H1 (cell line): ENCODE data around the gene COPZ1. TPM values are rescaled to one million over a fixed set of nuclear protein-coding genes. Genes with fewer than 3 reads are reported as not detected.

Experiments
- CTCF ChIA-PET: fragments of 300-600 bp; sonication (Branson Sonifier 250); formaldehyde crosslinking; loops from one replicate; lab custom pipeline; 2021; ENCODE audit not compliant: partially characterized antibody; lab: Charles Lee
- POLR2A ChIA-PET: fragments of 300-600 bp; sonication (Branson Sonifier 250); formaldehyde crosslinking; loops from one replicate; lab custom pipeline; 2021; ENCODE audit warnings: inconsistent platforms; ENCODE audit not compliant: partially characterized antibody; lab: Charles Lee
- DNase-seq, 2 experiments: peaks; one replicate each; pipeline versions ENCODE4 v3.0.0 to v3.0.0-alpha.2; 2010 to 2022; ENCODE audit warnings: low spot score in 2 of 2, low read depth in 1 of 2, mixed read lengths in 1 of 2
- FAIRE-seq: peaks from 2 replicates; lab custom pipeline; 2011; peaks lifted over from hg19 to GRCh38; lab: Jason Lieb, UNC
- H2AFZ ChIP-seq: 2 replicates; pipeline ENCODE4 v1.8.1; 2012; ENCODE audit warnings: low read length, inconsistent platforms
- H2AK5ac ChIP-seq: 2 replicates; pipeline ENCODE4 v1.6.1; 2013; ENCODE audit warnings: low read depth, low read length
- H2BK120ac ChIP-seq: replicated peaks from 2 replicates; pipeline ENCODE3; 2013; ENCODE audit warnings: low read depth, low read length, inconsistent platforms
- H2BK12ac ChIP-seq: 2 replicates; pipeline ENCODE4 v1.6.1; 2013; ENCODE audit warnings: low read depth, low read length
- H2BK15ac ChIP-seq: 2 replicates; pipeline ENCODE4 v1.6.1; 2013; ENCODE audit warnings: low read length
- H2BK20ac ChIP-seq: 2 replicates; pipeline ENCODE4 v1.6.1; 2013; ENCODE audit warnings: low read length
- H2BK5ac ChIP-seq: 2 replicates; pipeline ENCODE4 v1.6.1; 2013; ENCODE audit warnings: low read depth, low read length
- H3K14ac ChIP-seq: 2 replicates; pipeline ENCODE4 v1.6.1; 2013; ENCODE audit warnings: inconsistent platforms; ENCODE audit not compliant: insufficient read length
- H3K18ac ChIP-seq: 2 replicates; pipeline ENCODE4 v1.6.1; 2013; ENCODE audit warnings: low read length; ENCODE audit errors: extremely low read depth
- H3K23ac ChIP-seq: 2 replicates; pipeline ENCODE4 v1.6.1; 2013; ENCODE audit warnings: inconsistent platforms; ENCODE audit not compliant: insufficient read length
- H3K23me2 ChIP-seq: 2 replicates; pipeline ENCODE4 v1.6.1; 2013; ENCODE audit warnings: low read depth, low read length
- H3K27ac ChIP-seq: 2 replicates; pipeline ENCODE4 v1.6.1; 2011; ENCODE audit warnings: low read depth, low read length, inconsistent platforms
- H3K27me3 ChIP-seq, 4 experiments: replicated peaks in 1 of 4; 1 replicate in 1 of 4; 2 replicates in 3 of 4; pipeline versions ENCODE4 v1.6.1 to v1.8.1; 2011 to 2013; ENCODE audit warnings: low read length in 3 of 4, mild to moderate bottlenecking in 3 of 4, inconsistent platforms in 2 of 4, mixed read lengths in 2 of 4, moderate library complexity in 1 of 4; ENCODE audit not compliant: control insufficient read depth in 3 of 4, insufficient read depth in 3 of 4; ENCODE audit errors: extremely low read depth in 1 of 4
- H3K36me3 ChIP-seq, 4 experiments: 2 replicates each; pipeline versions ENCODE4 v1.6.1 to v1.8.1; 2011 to 2013; ENCODE audit warnings: mild to moderate bottlenecking in 4 of 4, low read length in 3 of 4, moderate library complexity in 2 of 4, control low read depth in 1 of 4, inconsistent platforms in 1 of 4; ENCODE audit not compliant: insufficient read depth in 4 of 4, control insufficient read depth in 2 of 4
- H3K4ac ChIP-seq: replicated peaks from 2 replicates; pipeline ENCODE3; 2013; ENCODE audit warnings: low read length, low read depth, mixed read lengths, inconsistent platforms; ENCODE audit not compliant: insufficient read length
- H3K4me1 ChIP-seq, 4 experiments: replicated peaks in 1 of 4; 1 replicate in 1 of 4; 2 replicates in 3 of 4; pipeline versions ENCODE4 v1.6.1 to v1.8.1; 2011 to 2013; ENCODE audit warnings: low read length in 3 of 4, inconsistent platforms in 2 of 4, mixed read lengths in 1 of 4; ENCODE audit not compliant: insufficient read depth in 4 of 4, control insufficient read depth in 3 of 4
- H3K4me2 ChIP-seq, 2 experiments: 2 replicates each; pipeline versions ENCODE4 v1.6.1 to v1.8.1; 2011 to 2013; ENCODE audit warnings: low read depth in 2 of 2, low read length in 2 of 2, control low read depth in 1 of 2, inconsistent platforms in 1 of 2, mild to moderate bottlenecking in 1 of 2; ENCODE audit not compliant: insufficient read depth in 1 of 2
- H3K4me3 ChIP-seq, 4 experiments: fragments of 200-600, 300-600 bp in 1 of 4; sonication (generic), shearing (Covaris generic), sonication (Bioruptor Twin) in 1 of 4; 2 replicates each; pipeline versions ENCODE4 v1.5.1 to v1.8.1; 2011 to 2016; ENCODE audit warnings: low read length in 4 of 4, low read depth in 3 of 4, control low read depth in 2 of 4, inconsistent platforms in 2 of 4, mild to moderate bottlenecking in 2 of 4, mixed read lengths in 1 of 4, moderate library complexity in 1 of 4; ENCODE audit not compliant: insufficient read depth in 2 of 4; ENCODE audit errors: extremely low read depth in 1 of 4
- H3K56ac ChIP-seq: replicated peaks from 2 replicates; pipeline ENCODE3; 2013; ENCODE audit warnings: low read depth, mild to moderate bottlenecking, mixed read lengths, low read length, inconsistent platforms; ENCODE audit not compliant: insufficient read length
- H3K79me1 ChIP-seq: 2 replicates; pipeline ENCODE4 v1.6.1; 2013; ENCODE audit warnings: low read depth, low read length, control low read depth
- H3K79me2 ChIP-seq, 2 experiments: 2 replicates each; pipeline versions ENCODE4 v1.6.1 to v1.8.1; 2012 to 2013; ENCODE audit warnings: low read length in 2 of 2, mild to moderate bottlenecking in 2 of 2, inconsistent platforms in 1 of 2; ENCODE audit not compliant: insufficient read depth in 2 of 2, control insufficient read depth in 1 of 2
- H3K9ac ChIP-seq, 4 experiments: replicated peaks in 1 of 4; 1 replicate in 1 of 4; 2 replicates in 3 of 4; pipeline versions ENCODE4 v1.6.1 to v1.8.1; 2011 to 2013; ENCODE audit warnings: low read depth in 3 of 4, low read length in 3 of 4, control low read depth in 2 of 4, mild to moderate bottlenecking in 2 of 4, moderate library complexity in 2 of 4, inconsistent platforms in 1 of 4; ENCODE audit errors: extremely low read depth in 1 of 4
- H3K9me3 ChIP-seq, 2 experiments: 2 replicates each; pipeline versions ENCODE4 v1.6.1 to v1.8.1; 2012 to 2013; ENCODE audit warnings: mild to moderate bottlenecking in 2 of 2, moderate library complexity in 2 of 2, control low read depth in 1 of 2, inconsistent platforms in 1 of 2, low read depth in 1 of 2, low read length in 1 of 2, mixed read lengths in 1 of 2; ENCODE audit not compliant: insufficient read depth in 2 of 2
- H4K20me1 ChIP-seq, 2 experiments: replicated peaks in 1 of 2; 2 replicates each; pipeline versions ENCODE3 to v1.8.1; 2011 to 2013; ENCODE audit warnings: inconsistent platforms in 2 of 2, low read length in 2 of 2, mild to moderate bottlenecking in 1 of 2; ENCODE audit not compliant: insufficient read depth in 2 of 2, control insufficient read depth in 1 of 2
- H4K5ac ChIP-seq: 2 replicates; pipeline ENCODE4 v1.6.1; 2013; ENCODE audit warnings: low read length, low read depth, mixed read lengths, inconsistent platforms; ENCODE audit not compliant: insufficient read length
- H4K8ac ChIP-seq: 2 replicates; pipeline ENCODE4 v1.8.0; 2013; ENCODE audit warnings: mild to moderate bottlenecking, moderate library complexity, low read length, inconsistent platforms; ENCODE audit not compliant: insufficient read depth; ENCODE audit errors: extremely low read depth
- H4K91ac ChIP-seq: replicated peaks from 2 replicates; pipeline ENCODE3; 2013; ENCODE audit warnings: low read length, mixed read lengths, inconsistent platforms; ENCODE audit not compliant: insufficient read length
- BCL11A ChIP-seq, 2 experiments: IDR thresholded peaks; one replicate each; pipeline ENCODE4 v1.6.1; 2011; ENCODE audit warnings: low read depth in 2 of 2, low read length in 2 of 2, mild to moderate bottlenecking in 2 of 2
- JUND ChIP-seq: IDR thresholded peaks from 2 replicates; pipeline ENCODE4 v1.6.1; 2011; ENCODE audit warnings: mild to moderate bottlenecking, improper control_type of control experiment, low read length
- NANOG ChIP-seq: IDR thresholded peaks from 2 replicates; pipeline ENCODE4 v1.6.1; 2011; ENCODE audit warnings: low read length, low read depth, mild to moderate bottlenecking, inconsistent platforms; ENCODE audit not compliant: insufficient read depth, poor library complexity, severe bottlenecking
- POLR2A ChIP-seq, 2 experiments: IDR thresholded peaks; 1 replicate in 1 of 2; 2 replicates in 1 of 2; pipeline ENCODE4 v1.6.1; 2011; ENCODE audit warnings: low read depth in 2 of 2, low read length in 2 of 2, mild to moderate bottlenecking in 2 of 2; ENCODE audit errors: control extremely low read depth in 1 of 2
- POU5F1 ChIP-seq: IDR thresholded peaks from 2 replicates; pipeline ENCODE4 v1.6.1; 2011; ENCODE audit warnings: low read depth, mild to moderate bottlenecking, low read length, moderate library complexity
- RBBP5 ChIP-seq: IDR thresholded peaks from 2 replicates; pipeline ENCODE4 v1.7.1; 2012; ENCODE audit warnings: low read depth, mild to moderate bottlenecking, inconsistent platforms, low read length, moderate library complexity, borderline replicate concordance
- SAP30 ChIP-seq: fragments of 300-600 bp; sonication (generic); IDR thresholded peaks from 2 replicates; pipeline ENCODE4 v1.7.1; 2012; ENCODE audit warnings: low read length, moderate library complexity, mild to moderate bottlenecking, inconsistent platforms; ENCODE audit not compliant: insufficient read depth, insufficient replicate concordance
- SIN3A ChIP-seq, 2 experiments: IDR thresholded peaks in 1 of 2; conservative IDR thresholded peaks in 1 of 2; 2 replicates each; pipeline ENCODE4 v1.6.1; 2011 to 2012; ENCODE audit warnings: low read length in 2 of 2, improper control_type of control experiment in 1 of 2, low read depth in 1 of 2, mild to moderate bottlenecking in 1 of 2
- SIX5 ChIP-seq: IDR thresholded peaks from 2 replicates; pipeline ENCODE4 v1.6.1; 2011; ENCODE audit warnings: mild to moderate bottlenecking, low read depth, low read length
- SP1 ChIP-seq: IDR thresholded peaks from 2 replicates; pipeline ENCODE4 v1.6.1; 2011; ENCODE audit warnings: low read depth, low read length
- TAF1 ChIP-seq: IDR thresholded peaks from 2 replicates; pipeline ENCODE4 v1.6.1; 2011; ENCODE audit warnings: mild to moderate bottlenecking, low read depth, low read length
- TAF7 ChIP-seq: optimal IDR thresholded peaks from 2 replicates; pipeline ENCODE3; 2011; ENCODE audit warnings: low read depth, mild to moderate bottlenecking, inconsistent platforms, low read length, moderate library complexity, borderline replicate concordance
- WGBS, 2 experiments: shearing (Covaris generic) in 1 of 2; methylation state at CpG; one replicate each; pipeline versions ENCODE4 v1.1.6 to v1.1.7; 2013 to 2015; ENCODE audit warnings: low lambda C conversion rate in 2 of 2, mixed read lengths in 2 of 2, inconsistent platforms in 1 of 2, low coverage in 1 of 2, missing lambda C conversion rate in 1 of 2; ENCODE audit not compliant: insufficient replicate concordance in 2 of 2, insufficient coverage in 1 of 2, insufficient read length in 1 of 2; ENCODE audit errors: extremely low coverage in 1 of 2, missing lambda C conversion rate in 1 of 2; 5-methylcytosine and 5-hydroxymethylcytosine counted together
- polyA plus RNA-seq, 7 experiments: library from polyadenylated mRNA; depleted of rRNA in 3 of 7; stranded (reverse) in 5 of 7; unstranded in 2 of 7; fragments of >200 nt in 5 of 7; fragments of 200-250 nt in 2 of 7; gene quantifications; 1 replicate in 5 of 7; 2 replicates in 1 of 7; 4 replicates in 1 of 7; pipeline versions ENCODE4 v1.2.1 to v1.2.3, GENCODE V29; 2011 to 2013; ENCODE audit warnings: missing spikeins in 2 of 7, mixed read lengths in 2 of 7
- total RNA-seq: library from RNA; stranded (reverse); fragmentation: NEBNext Ultra II Directional; extraction: Animal tissue kit (Norgen Biotek cat#: 25700); gene quantifications from 2 replicates; pipeline ENCODE4 v1.2.1, GENCODE V29; 2021

COPZ1 gene
- total and polyA plus RNA-seq, 2 of the 8 experiments (the other 6 are each of a cell fraction or from before 2014, with no cell fraction given), result 103 to 133 TPM

DNA sequence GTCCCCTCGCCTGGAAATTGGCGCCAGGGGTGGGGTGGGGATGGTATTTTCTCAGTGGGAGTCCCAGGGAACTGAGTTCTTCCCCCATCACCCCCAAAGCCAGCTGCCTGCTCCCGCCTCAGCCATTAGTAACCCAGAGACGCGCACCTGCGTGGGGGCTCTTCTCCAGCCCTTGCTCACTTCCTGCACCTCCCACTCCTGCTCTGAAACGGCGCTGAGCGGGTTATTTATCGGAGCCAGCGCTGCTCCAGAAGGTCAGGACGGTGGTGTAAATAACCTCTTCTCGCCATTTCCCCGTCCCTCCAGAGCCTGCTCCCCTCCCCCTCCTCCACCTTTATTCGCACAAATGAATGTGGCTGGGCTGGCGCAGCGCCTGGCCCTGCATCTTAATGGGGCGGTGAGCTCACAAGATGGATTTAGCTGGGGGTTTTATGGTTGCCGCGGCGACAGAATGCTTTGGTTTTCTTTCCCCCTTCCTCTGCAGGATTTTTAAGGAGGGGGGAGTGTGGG lies 27.1 kb downstream of the COPZ1 start:
- Histone ChIP-seq H4K8ac (no peak overlapping the region; the same call in 1 of the 2 replicates), H2BK5ac (peak overlapping the region; percentile 80; the same call in 1 of the 2 replicates), H3K79me1 (no peaks in the 10 kb centered on the region), H3K4me3 (peak overlapping the region; percentile 44 to 64 (median 62)), H3K4me2 (peak overlapping the region; percentile 80 to 98), H3K56ac (no peak overlapping the region), H3K18ac (peak overlapping the region; percentile 91; the same call in 1 of the 2 replicates), H2AFZ (no peak overlapping the region), H2BK120ac (peak overlapping the region; percentile 12), H2AK5ac (no peak overlapping the region), H4K20me1 (no peaks in the 10 kb centered on the region), H2BK12ac (no peak overlapping the region), H3K79me2 (no peaks in the 10 kb centered on the region), H3K36me3 (peaks cover 0 to 22% (median 13%) of the 10 kb centered on the region in 4 experiments; a peak in 6 of 8 replicates), H4K5ac (no peak overlapping the region), H3K4me1 (peaks cover 27 to 69% (median 33%) of the 10 kb centered on the region in 4 experiments), H2BK20ac (no peak overlapping the region), H3K23ac (no peak overlapping the region), H3K27ac (peak overlapping the region; percentile 61), H3K27me3 (peaks cover 0 to 9% (median 4%) of the 10 kb centered on the region in 4 experiments; a peak in 3 of 7 replicates), H3K4ac (peak overlapping the region; percentile 63), H3K9me3 (no peaks in the 10 kb centered on the region), H3K9ac (peak overlapping the region in 3 of 4 experiments; percentile 49 to 70 (median 67); a peak in 6 of 7 replicates), H2BK15ac (no peak overlapping the region; the same call in 1 of the 2 replicates), H4K91ac (peak overlapping the region; percentile 70), H3K23me2 (peaks cover 3% of the 10 kb centered on the region), H3K14ac (no peak overlapping the region)
- FAIRE-seq (no peak), DNase-seq (peak; percentile 50 to 70)
- CTCF ChIA-PET, result interaction anchor here (0.7 to 6.2 kb wide), 22 partner anchors 9 to 142 kb away, joined by 3 to 121 read pairs (median 5); partner anchors contain the start of gene COPZ1
- POLR2A ChIA-PET, result interaction anchor here (0.8 to 6.3 kb wide), 20 partner anchors 10 to 141 kb away, joined by 3 to 74 read pairs (median 4); partner anchors contain the start of genes CBX5, COPZ1, HNRNPA1 and NFE2
- WGBS, 2 experiments, result 3% methylated on average over 18 of the region's 21 CpGs; no CpG with 5 or more reads in 1 of the 2 experiments
- TF ChIP-seq POLR2A (IDR thresholded peaks at IDR 0.05; ENCODE audit: control extremely low read depth in 1 of 2, low read depth in 2 of 2, low read length in 2 of 2) (peak in 1 of 2 experiments; percentile 41; a peak in 1 of 3 replicates), JUND (peak; percentile 28; the same call in 1 of the 2 replicates), NANOG (peak; percentile 64), TAF1 (peak; percentile 49; the same call in 1 of the 2 replicates), BCL11A (IDR thresholded peaks at IDR 0.05; ENCODE audit: low read depth in 2 of 2, low read length in 2 of 2) (no peak), SP1 (peak; percentile 75), SAP30 (peak; percentile 7), RBBP5 (peak; percentile 86; the same call in 1 of the 2 replicates), SIN3A (conservative IDR thresholded peaks at IDR 0.05 in 1 of 2, IDR thresholded peaks at IDR 0.05 in 1 of 2; ENCODE audit: low read depth in 1 of 2, low read length in 2 of 2) (peak in 1 of 2 experiments; percentile 52; a peak in 1 of 4 replicates), SIX5 (no peak), TAF7 (no peak), POU5F1 (0 out of 2 replicates have a peak, but pooled peaks have one; percentile 42)
